OCI-LY3 (cell line): ENCODE measurements around the gene C8G.

ENCODE experiments used
- CTCF ChIP-seq: fragments of 200-600, 300-600 bp; sonication (generic); IDR thresholded peaks from 2 replicates; pipeline ENCODE4 v1.5.1; 2014; ENCODE audit warnings: antibody characterized with exemption, low read length, low read depth
- EZH2phosphoT487 ChIP-seq: fragments of 200-600 bp; shearing (Covaris generic); IDR thresholded peaks from 2 replicates; pipeline ENCODE4 v1.6.1; 2018; ENCODE audit warnings: antibody characterized with exemption, mixed run types, low read depth

GRCh38 chr9:136936645-136937170, 8.3 kb upstream of the C8G start:
- TF ChIP-seq CTCF, result no peak
- no peak for TF ChIP-seq EZH2phosphoT487
